HCT116 (cell line): Measurements from ENCODE around the gene MEG3. TPM values are rescaled to one million over a fixed set of nuclear protein-coding genes. Genes with fewer than 3 reads are reported as not detected.

Experiments used
- ATAC-seq: fragments of 200-7000 bp; cut with Tn5 transposase; 2 replicates; pipeline ENCODE4 v1.9.1; 2020; ENCODE audit warnings: mild to moderate bottlenecking, moderate library complexity
- BruUV-seq: library from RNA; stranded (reverse); fragments of 400-500 nt; replicated peaks from 2 replicates; lab custom pipeline; 2021; lab: Mats Ljungman, UMichigan
- CTCF ChIA-PET: fragments of 300-600 bp; sonication (Branson Sonifier 250); formaldehyde crosslinking; loops from one replicate; lab custom pipeline; 2021; ENCODE audit warnings: antibody characterized with exemption; lab: Charles Lee
- POLR2A ChIA-PET: fragments of 300-600, 350-600 bp; sonication (Branson Sonifier 250); formaldehyde crosslinking; loops from one replicate; lab custom pipeline; 2021; ENCODE audit warnings: antibody characterized with exemption; lab: Charles Lee
- RAD21 ChIA-PET, 2 experiments: fragments of 300-600 bp; sonication (Branson Sonifier 250); formaldehyde crosslinking; loops; one replicate each; lab custom pipeline; 2023; ENCODE audit warnings: low total read pairs in 2 of 2; ENCODE audit not compliant: uncharacterized antibody in 2 of 2, unreplicated experiment in 2 of 2, low non-redundant PET in 1 of 2; lab: Charles Lee
- DNase-seq: peaks from one replicate; pipeline ENCODE4 v3.0.0-alpha.2; 2010; ENCODE audit warnings: low read depth, low spot score
- H2AFZ ChIP-seq: fragments of 200-600 bp; shearing (Covaris generic), sonication (generic); 2 replicates; pipeline ENCODE4 v1.6.1; 2017; ENCODE audit warnings: low read depth, mixed run types, mixed read lengths, antibody characterized with exemption, low read length; ENCODE audit not compliant: poor library complexity, severe bottlenecking
- H3K27ac ChIP-seq: 2 replicates; pipeline ENCODE4 v1.5.1; 2012; ENCODE audit warnings: low read depth, low read length
- H3K27me3 ChIP-seq: fragments of 200-600 bp; sonication (generic); 2 replicates; pipeline ENCODE4 v1.6.1; 2016; ENCODE audit warnings: mixed run types, low read length, mixed read lengths; ENCODE audit not compliant: insufficient read depth
- H3K36me3 ChIP-seq, 2 experiments: fragments of 200-500 bp in 1 of 2; fragments of 200-600 bp in 1 of 2; sonication (Bioruptor generic) in 1 of 2; sonication (generic) in 1 of 2; 2 replicates each; pipeline versions ENCODE4 v1.5.1 to v1.6.1; 2014 to 2016; ENCODE audit warnings: low read length in 2 of 2, inconsistent platforms in 1 of 2, mixed read lengths in 1 of 2, mixed run types in 1 of 2; ENCODE audit not compliant: insufficient read depth in 2 of 2, control insufficient read depth in 1 of 2
- H3K4me1 ChIP-seq, 2 experiments: fragments of 200-600 bp in 1 of 2; sonication (generic) in 1 of 2; 2 replicates each; pipeline versions ENCODE4 v1.5.1 to v1.6.1; 2012 to 2017; ENCODE audit warnings: low read length in 2 of 2, inconsistent platforms in 1 of 2, mild to moderate bottlenecking in 1 of 2, mixed read lengths in 1 of 2, mixed run types in 1 of 2, moderate library complexity in 1 of 2; ENCODE audit not compliant: insufficient read depth in 2 of 2, control insufficient read depth in 1 of 2
- H3K4me2 ChIP-seq: fragments of 200-600 bp; sonication (generic); 2 replicates; pipeline ENCODE4 v1.6.1; 2017; ENCODE audit warnings: mixed run types, low read length, mixed read lengths
- H3K4me3 ChIP-seq, 2 experiments: fragments of 200-600 bp in 1 of 2; sonication (generic) in 1 of 2; replicated peaks in 1 of 2; 2 replicates each; pipeline ENCODE4 v1.5.1; 2011 to 2016; ENCODE audit warnings: low read length in 2 of 2, control low read depth in 1 of 2, low read depth in 1 of 2, mild to moderate bottlenecking in 1 of 2, mixed read lengths in 1 of 2, mixed run types in 1 of 2
- H3K79me2 ChIP-seq: fragments of 200-600 bp; sonication (generic); 2 replicates; pipeline ENCODE4 v1.6.1; 2017; ENCODE audit warnings: mild to moderate bottlenecking, mixed run types, low read length, moderate library complexity, mixed read lengths; ENCODE audit not compliant: insufficient read depth
- H3K9ac ChIP-seq: fragments of 200-600 bp; sonication (generic); 2 replicates; pipeline ENCODE4 v1.6.1; 2016; ENCODE audit warnings: low read length, mixed read lengths
- H3K9me2 ChIP-seq: fragments of 200-600 bp; sonication (generic), shearing (Covaris generic); 2 replicates; pipeline ENCODE4 v1.6.1; 2017; ENCODE audit warnings: mixed run types, mild to moderate bottlenecking, moderate library complexity; ENCODE audit not compliant: insufficient read depth
- H3K9me3 ChIP-seq, 2 experiments: fragments of 200-500 bp in 1 of 2; fragments of 200-600 bp in 1 of 2; sonication (Bioruptor generic) in 1 of 2; sonication (generic) in 1 of 2; 2 replicates each; pipeline ENCODE4 v1.6.1; 2014 to 2017; ENCODE audit warnings: low read length in 2 of 2, mixed read lengths in 2 of 2, inconsistent platforms in 1 of 2, low read depth in 1 of 2, mild to moderate bottlenecking in 1 of 2, mixed run types in 1 of 2, moderate library complexity in 1 of 2; ENCODE audit not compliant: control insufficient read depth in 1 of 2, insufficient read depth in 1 of 2
- H4K20me1 ChIP-seq: fragments of 200-600 bp; sonication (generic), shearing (Covaris generic); 2 replicates; pipeline ENCODE4 v1.6.1; 2017; ENCODE audit warnings: mixed run types, mild to moderate bottlenecking, moderate library complexity; ENCODE audit not compliant: insufficient read depth
- CBX3 ChIP-seq: IDR thresholded peaks from 2 replicates; pipeline ENCODE4 v1.6.1; 2012; ENCODE audit warnings: low read depth
- CEBPB ChIP-seq: IDR thresholded peaks from 2 replicates; pipeline ENCODE4 v1.6.1; 2012; ENCODE audit warnings: low read depth
- EGR1 ChIP-seq: IDR thresholded peaks from 2 replicates; pipeline ENCODE4 v1.6.1; 2012; ENCODE audit warnings: low read depth
- ELF1 ChIP-seq: IDR thresholded peaks from 2 replicates; pipeline ENCODE4 v1.6.1; 2012; ENCODE audit warnings: low read depth, borderline replicate concordance
- EZH2 ChIP-seq: fragments of 200-600 bp; sonication (generic); IDR thresholded peaks from 2 replicates; pipeline ENCODE4 v1.6.1; 2017; ENCODE audit warnings: antibody characterized with exemption, mixed run types
- FOSL1 ChIP-seq: IDR thresholded peaks from 2 replicates; pipeline ENCODE4 v1.6.1; 2012; ENCODE audit warnings: low read depth
- JUND ChIP-seq: IDR thresholded peaks from 2 replicates; pipeline ENCODE4 v1.6.1; 2012
- POLR2A ChIP-seq: IDR thresholded peaks from 2 replicates; pipeline ENCODE4 v1.7.0; 2011; ENCODE audit warnings: borderline replicate concordance; ENCODE audit not compliant: insufficient read depth, insufficient read length; ENCODE audit errors: extremely low read depth
- RAD21 ChIP-seq: IDR thresholded peaks from 2 replicates; pipeline ENCODE4 v1.6.1; 2012; ENCODE audit warnings: low read depth, mild to moderate bottlenecking
- SIN3A ChIP-seq: IDR thresholded peaks from 2 replicates; pipeline ENCODE4 v1.6.1; 2012; ENCODE audit warnings: low read depth
- SP1 ChIP-seq: IDR thresholded peaks from 2 replicates; pipeline ENCODE4 v1.6.1; 2012; ENCODE audit warnings: low read depth
- SRF ChIP-seq: IDR thresholded peaks from 2 replicates; pipeline ENCODE4 v1.6.1; 2012; ENCODE audit warnings: low read depth
- TCF7L2 ChIP-seq: IDR thresholded peaks from 2 replicates; pipeline ENCODE4 v1.7.0; 2011; ENCODE audit warnings: borderline replicate concordance, inconsistent platforms; ENCODE audit not compliant: insufficient read depth, insufficient read length; ENCODE audit errors: extremely low read depth
- ZBTB33 ChIP-seq: IDR thresholded peaks from 2 replicates; pipeline ENCODE4 v1.6.1; 2011; ENCODE audit warnings: mild to moderate bottlenecking, low read length, moderate library complexity; ENCODE audit not compliant: insufficient replicate concordance; ENCODE audit errors: extremely low read depth
- ZFX ChIP-seq: fragments of 450-650 bp; IDR thresholded peaks from 2 replicates; pipeline ENCODE4 v1.6.1; 2017
- ZNF274 ChIP-seq: fragments of 200-500 bp; sonication (Bioruptor generic); IDR thresholded peaks from 2 replicates; pipeline ENCODE4 v1.6.1; 2014; ENCODE audit warnings: mild to moderate bottlenecking, low read depth, low read length, inconsistent platforms
- intact Hi-C: fragments of 100-400 bp; cut with micrococcal nuclease; formaldehyde crosslinking; loops from 2 replicates; pipeline ENCODE4 v1.10.0; 2022
- total RNA-seq: library from RNA; stranded (reverse); gene quantifications from one replicate; pipeline ENCODE4 v1.2.1, GENCODE V29; 2021; ENCODE audit not compliant: unreplicated experiment
- TF ChIP-seq, protein P1 (sequence below): IDR thresholded peaks from 2 replicates; pipeline ENCODE4 v1.6.1; 2012; ENCODE audit warnings: low read depth
- TF ChIP-seq, protein P2 (sequence below), 3 experiments: fragments of 200-600 bp in 1 of 3; sonication (generic) in 1 of 3; IDR thresholded peaks in 2 of 3; conservative IDR thresholded peaks in 1 of 3; 2 replicates each; pipeline ENCODE4 v1.5.1; 2012 to 2017; ENCODE audit warnings: low read depth in 2 of 3, low read length in 2 of 3, antibody characterized with exemption in 1 of 3, borderline replicate concordance in 1 of 3, control low read depth in 1 of 3, mild to moderate bottlenecking in 1 of 3, mixed read lengths in 1 of 3, mixed run types in 1 of 3, moderate library complexity in 1 of 3; ENCODE audit not compliant: insufficient read depth in 1 of 3
- TF ChIP-seq, protein P3 (sequence below): IDR thresholded peaks from 2 replicates; pipeline ENCODE4 v1.6.1; 2012

MEG3 gene
- total RNA-seq, 1 experiment from 2014 or later, result 2.5 TPM

DNA sequence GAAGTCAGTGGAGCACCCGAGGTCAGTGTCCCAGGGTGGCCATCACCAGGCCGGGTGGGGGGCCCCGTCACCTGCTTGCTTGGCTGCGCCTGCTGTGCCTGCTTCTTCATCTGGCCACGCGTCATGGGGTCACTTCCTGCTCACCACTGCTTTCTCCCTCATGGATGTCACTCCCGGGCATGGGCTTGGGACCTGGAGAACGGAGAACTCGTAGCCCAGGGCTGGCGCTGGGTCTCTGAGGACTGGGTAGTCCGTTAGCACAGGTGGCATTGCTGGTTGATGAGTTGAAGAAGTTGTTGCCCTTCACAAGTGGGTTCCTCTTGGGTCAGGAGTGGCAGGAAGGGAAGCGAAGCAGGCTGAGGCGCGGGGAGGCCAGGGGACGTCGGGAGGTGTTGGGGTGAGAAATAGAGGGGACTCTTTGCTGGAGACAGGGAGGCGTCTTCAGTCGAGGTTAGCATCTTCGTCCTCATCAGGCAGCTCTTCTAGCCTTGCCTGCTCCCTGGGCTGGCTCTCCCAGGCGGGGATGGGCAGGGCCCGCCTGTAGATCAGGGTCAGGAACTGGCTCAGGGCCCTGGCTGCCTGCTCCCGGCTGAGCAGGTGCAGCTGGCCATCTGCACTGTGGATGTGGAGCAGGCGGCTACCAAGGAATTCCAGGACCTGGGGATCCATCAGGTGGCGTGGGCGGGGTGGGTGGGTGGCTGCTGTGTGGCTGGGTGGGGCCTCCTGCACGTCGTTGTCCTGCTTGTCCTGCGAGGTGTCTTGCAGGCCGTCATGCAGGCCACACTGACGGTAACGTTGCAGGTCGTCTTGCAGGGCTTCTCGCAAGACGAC lies 54.6 kb downstream of the MEG3 start:
- Histone ChIP-seq H3K4me2 (no peak overlapping the region), H3K9ac (no peak overlapping the region), H3K79me2 (no peaks in the 10 kb centered on the region), H4K20me1 (no peaks in the 10 kb centered on the region), H3K36me3 (no peaks in the 10 kb centered on the region), H2AFZ (no peak overlapping the region), H3K4me3 (no peak overlapping the region), H3K27me3 (no peaks in the 10 kb centered on the region), H3K4me1 (no peaks in the 10 kb centered on the region), H3K9me3 (no peaks in the 10 kb centered on the region), H3K27ac (no peak overlapping the region), H3K9me2 (no peaks in the 10 kb centered on the region)
- intact Hi-C loops, result no loop called here
- ChIA-PET RAD21 (no interaction called here), POLR2A (interaction anchor here (0.7 kb wide), 1 partner anchor 37 kb away, joined by 6 read pairs; no protein-coding TSS in a partner anchor), CTCF (no interaction called here)
- DNase-seq (no peak), ATAC-seq (no peak)
- no TSS peak for BruUV-seq
- no peak for TF ChIP-seq ZNF274
- no peak for TF ChIP-seq FOSL1
- TF ChIP-seq ZFX, result no peak
- no peak for TF ChIP-seq TCF7L2
- TF ChIP-seq SRF, result no peak
- TF ChIP-seq ZBTB33, result no peak
- no peak for TF ChIP-seq SIN3A
- TF ChIP-seq EGR1, result no peak
- no peak for TF ChIP-seq ELF1
- no peak for TF ChIP-seq EZH2
- TF ChIP-seq CEBPB, result no peak
- TF ChIP-seq, protein P1, sequence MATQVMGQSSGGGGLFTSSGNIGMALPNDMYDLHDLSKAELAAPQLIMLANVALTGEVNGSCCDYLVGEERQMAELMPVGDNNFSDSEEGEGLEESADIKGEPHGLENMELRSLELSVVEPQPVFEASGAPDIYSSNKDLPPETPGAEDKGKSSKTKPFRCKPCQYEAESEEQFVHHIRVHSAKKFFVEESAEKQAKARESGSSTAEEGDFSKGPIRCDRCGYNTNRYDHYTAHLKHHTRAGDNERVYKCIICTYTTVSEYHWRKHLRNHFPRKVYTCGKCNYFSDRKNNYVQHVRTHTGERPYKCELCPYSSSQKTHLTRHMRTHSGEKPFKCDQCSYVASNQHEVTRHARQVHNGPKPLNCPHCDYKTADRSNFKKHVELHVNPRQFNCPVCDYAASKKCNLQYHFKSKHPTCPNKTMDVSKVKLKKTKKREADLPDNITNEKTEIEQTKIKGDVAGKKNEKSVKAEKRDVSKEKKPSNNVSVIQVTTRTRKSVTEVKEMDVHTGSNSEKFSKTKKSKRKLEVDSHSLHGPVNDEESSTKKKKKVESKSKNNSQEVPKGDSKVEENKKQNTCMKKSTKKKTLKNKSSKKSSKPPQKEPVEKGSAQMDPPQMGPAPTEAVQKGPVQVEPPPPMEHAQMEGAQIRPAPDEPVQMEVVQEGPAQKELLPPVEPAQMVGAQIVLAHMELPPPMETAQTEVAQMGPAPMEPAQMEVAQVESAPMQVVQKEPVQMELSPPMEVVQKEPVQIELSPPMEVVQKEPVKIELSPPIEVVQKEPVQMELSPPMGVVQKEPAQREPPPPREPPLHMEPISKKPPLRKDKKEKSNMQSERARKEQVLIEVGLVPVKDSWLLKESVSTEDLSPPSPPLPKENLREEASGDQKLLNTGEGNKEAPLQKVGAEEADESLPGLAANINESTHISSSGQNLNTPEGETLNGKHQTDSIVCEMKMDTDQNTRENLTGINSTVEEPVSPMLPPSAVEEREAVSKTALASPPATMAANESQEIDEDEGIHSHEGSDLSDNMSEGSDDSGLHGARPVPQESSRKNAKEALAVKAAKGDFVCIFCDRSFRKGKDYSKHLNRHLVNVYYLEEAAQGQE, result no peak
- TF ChIP-seq SP1, result no peak
- TF ChIP-seq RAD21, result no peak
- no peak for TF ChIP-seq JUND
- TF ChIP-seq, protein P2, sequence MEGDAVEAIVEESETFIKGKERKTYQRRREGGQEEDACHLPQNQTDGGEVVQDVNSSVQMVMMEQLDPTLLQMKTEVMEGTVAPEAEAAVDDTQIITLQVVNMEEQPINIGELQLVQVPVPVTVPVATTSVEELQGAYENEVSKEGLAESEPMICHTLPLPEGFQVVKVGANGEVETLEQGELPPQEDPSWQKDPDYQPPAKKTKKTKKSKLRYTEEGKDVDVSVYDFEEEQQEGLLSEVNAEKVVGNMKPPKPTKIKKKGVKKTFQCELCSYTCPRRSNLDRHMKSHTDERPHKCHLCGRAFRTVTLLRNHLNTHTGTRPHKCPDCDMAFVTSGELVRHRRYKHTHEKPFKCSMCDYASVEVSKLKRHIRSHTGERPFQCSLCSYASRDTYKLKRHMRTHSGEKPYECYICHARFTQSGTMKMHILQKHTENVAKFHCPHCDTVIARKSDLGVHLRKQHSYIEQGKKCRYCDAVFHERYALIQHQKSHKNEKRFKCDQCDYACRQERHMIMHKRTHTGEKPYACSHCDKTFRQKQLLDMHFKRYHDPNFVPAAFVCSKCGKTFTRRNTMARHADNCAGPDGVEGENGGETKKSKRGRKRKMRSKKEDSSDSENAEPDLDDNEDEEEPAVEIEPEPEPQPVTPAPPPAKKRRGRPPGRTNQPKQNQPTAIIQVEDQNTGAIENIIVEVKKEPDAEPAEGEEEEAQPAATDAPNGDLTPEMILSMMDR (IDR thresholded peaks at IDR 0.05 in 2 of 3, conservative IDR thresholded peaks at IDR 0.05 in 1 of 3; ENCODE audit: borderline replicate concordance in 1 of 3, insufficient read depth in 1 of 3, low read depth in 2 of 3, low read length in 2 of 3), result no peak
- TF ChIP-seq CBX3, result no peak
- TF ChIP-seq, protein P3, sequence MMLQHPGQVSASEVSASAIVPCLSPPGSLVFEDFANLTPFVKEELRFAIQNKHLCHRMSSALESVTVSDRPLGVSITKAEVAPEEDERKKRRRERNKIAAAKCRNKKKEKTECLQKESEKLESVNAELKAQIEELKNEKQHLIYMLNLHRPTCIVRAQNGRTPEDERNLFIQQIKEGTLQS, result no peak
- TF ChIP-seq POLR2A, result no peak
